ENCODE measurements around the gene SNX27. TPM values are rescaled to one million over a fixed set of nuclear protein-coding genes. Genes with fewer than 3 reads are reported as not detected.
"Not testable (repeated sequence)": the region's sequence is repeated elsewhere in the genome, so short reads cannot be mapped to it uniquely, and the experiment has no call there.

Gene SNX27
- total RNA-seq, 1 donor from 2014 or later, result 88.1 TPM

DNA sequence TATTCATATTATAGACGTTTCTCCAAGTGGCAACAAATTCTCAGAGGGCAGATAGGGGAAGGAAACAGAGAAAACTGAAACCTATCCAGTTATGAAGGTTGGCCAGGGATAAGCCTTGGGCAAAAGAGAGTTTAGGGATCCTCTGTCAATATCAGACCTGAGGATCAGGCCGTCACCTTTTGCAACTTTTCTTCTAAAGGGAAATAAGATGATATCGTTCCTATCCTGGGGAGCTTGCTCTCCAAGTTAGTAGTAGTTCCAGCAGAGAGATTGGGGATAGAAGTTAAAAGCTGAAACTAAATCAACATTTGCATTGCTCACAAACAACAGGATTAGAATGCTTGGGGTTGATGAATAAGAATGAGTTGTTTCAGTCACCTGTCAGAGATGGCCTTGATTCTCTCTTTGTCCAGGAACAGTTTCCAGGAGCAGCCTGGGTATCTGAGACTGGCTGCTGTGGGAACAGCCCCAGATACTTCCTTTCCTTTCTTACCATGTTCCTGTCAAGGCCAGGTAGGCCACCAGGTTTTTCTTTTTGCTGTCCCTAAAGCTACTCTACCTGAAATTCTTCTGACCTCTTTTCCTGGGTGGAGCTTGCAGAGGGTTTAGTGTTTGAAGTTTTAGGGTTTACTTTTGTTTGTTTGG, 112.0 kb downstream of the SNX27 start:
- no peak for DNase-seq

DNA sequence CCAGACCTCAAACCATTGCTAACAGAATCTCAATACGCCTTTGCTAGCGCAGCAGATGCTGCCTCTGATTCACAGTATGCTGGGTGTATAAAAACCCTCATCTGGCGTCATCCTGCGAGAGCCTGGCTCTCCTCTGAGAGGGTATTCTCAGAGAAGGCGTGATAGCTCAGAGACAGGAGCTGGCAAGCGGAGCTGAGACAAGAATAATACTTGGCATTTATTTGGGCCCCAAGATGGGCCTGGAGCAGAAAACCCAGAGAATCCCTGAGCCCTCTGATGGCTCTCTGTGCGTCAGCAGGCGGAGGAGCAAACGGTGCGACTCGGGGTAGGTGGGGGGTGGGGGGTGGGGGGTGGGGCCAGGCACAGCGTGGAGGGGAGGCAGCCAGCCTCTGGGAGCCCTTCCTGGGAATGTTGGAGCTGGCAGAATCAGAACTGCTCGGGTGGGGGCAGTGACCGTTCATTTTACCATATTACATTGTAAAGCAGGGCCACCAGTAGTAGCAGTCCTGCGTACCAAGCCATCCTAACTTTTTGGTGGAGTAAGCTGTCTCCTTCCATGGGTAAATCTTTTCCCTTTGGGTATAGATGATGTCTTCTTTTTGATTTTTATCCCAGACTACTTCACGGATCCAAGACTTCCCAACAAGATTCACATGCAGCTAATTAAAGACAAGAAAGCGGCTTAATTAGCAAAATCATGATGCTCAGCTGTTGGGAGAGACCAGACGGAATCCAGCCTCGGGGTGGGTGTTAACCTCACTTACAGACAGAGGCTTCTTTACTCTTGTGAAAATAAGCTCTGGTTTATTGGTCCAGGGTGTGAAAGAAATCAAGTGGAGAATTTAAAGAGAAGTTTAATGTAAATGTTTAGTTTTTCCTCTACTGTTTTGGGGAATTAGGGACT, 116.6 kb downstream of the SNX27 start:
- peak; percentile 89 for DNase-seq

DNA sequence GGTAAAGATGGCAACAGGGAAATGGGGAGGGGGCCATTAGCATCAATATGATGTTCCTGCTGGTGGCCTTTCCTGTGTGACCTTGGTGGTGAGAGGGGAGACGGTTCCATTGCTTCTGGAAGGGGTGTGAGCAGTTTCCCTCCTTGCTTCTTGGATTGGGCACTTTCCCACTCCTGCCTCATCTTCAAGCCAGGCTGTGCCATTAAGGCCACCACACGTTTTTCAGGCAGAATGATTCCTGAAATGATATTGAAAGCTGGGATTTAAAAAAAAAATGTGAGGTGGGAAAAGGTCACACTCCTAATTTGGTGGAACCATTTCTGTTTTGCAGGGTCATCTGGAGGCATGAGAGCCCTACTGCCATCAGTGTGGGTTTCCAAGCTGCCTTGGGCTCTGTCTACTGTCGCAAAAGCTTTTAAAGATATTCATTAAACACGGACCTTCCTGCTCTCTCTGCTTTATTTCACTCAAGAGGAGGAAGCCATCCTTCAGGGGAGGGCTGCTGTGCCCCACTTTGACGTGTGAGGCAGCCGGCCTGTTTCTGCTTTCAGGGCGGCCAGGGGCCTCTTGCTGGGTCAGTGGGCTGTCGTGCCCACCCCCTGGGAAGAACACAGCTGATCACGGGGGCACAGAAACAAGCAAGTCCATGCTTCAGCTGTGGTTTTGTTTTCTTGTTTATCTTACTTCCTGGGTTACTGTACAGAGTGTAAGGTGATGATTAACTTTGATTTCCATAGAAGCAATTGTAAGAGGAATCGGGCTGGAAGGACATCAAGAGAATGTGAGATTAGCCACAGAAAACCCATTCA, 117.5 kb downstream of the SNX27 start:
- no peak for DNase-seq

DNA sequence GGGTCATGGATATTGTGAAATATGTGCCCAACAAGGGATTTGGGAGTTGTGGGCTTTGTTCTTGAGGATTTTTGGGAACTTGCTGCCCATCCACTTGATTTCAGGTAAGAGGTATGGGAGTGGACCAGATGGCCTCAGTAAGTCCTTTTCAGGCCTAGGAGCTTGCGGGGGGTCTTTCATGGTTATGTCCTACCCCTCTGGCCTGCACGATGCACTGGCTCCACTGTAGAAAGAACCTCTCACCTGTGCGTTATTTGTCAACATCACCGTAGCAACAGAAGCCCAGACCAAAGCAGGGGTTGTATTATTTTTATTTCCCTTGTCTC, 118.1 kb downstream of the SNX27 start:
- no peak for DNase-seq

DNA sequence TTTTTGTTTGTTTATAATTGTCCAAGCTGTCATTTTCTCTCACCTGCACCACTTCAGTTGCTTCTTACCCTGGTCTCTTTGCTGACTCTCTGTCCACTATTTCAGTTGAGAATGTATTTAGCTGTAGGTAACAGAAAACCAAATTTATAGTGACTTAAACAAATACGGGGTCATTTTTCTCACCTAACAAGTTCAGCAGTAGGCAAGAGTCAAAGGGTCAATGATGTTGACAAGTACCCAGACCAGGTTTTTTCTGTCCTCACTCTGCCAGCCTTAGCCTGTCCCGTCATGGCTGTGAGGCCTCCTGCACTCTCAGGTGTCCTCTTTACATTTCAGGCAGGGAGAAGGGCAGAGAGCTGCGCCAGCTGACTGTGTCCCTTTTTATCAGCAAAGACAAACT, 121.3 kb downstream of the SNX27 start:
- no peak for DNase-seq

DNA sequence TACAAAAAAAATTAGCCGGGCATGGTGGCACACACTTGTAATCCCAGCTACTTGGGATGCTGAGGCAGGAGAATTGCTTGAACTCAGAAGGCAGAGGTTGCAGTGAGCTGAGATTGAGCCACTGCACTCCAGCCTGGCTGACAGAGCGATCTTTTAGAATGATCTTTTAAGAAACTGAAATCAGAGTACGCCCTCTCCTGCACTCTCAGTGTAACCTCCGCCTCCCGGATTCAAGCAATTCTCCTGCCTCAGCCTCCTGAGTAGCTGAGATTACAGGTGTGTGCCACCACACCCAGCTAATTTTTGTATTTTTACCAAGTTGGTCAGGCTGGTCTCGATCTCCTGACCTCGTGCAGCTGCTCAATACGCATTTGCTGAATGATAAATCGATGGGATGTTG, 122.1 kb downstream of the SNX27 start:
- not testable (repeated sequence) for DNase-seq

DNA sequence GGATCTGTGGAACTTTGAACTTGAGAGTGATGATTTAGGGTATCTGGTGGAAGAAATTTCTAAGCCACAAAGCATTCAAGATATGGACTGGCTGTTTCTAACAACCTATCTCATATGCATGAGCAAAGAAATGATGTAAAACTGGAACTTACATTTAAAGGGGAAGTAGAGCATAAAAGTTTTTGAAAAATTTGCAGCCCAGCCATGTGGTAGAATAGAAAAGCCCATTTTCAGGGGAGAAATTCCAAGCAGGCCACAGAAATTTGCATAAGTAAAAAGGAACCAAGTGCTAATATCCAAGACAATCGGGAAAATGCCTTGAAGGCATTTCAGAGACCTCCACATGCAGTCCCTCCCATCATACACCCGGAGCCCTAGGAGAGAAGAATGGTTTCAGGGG, 125.2 kb downstream of the SNX27 start:
- DNase-seq, result no peak

DNA sequence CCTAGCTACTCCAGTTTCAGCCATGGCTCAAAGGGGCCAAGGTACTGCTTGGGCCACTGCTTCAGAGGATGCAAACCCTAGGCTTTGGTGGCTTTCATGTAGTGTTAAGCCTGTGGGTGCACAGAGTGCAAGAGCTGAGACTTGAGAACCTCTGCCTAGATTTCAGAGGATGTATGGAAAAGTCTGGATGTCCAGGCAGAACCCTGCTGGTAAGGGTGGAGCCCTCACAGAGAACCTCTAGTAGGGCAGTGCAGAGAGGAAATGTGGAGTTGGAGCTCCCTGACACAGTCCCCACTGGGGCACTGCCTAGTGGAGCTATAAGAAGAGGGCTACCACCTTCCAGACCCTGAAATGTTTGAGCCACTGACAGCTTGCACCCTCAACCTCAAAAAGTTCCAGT, 125.6 kb downstream of the SNX27 start:
- DNase-seq, result no peak

DNA sequence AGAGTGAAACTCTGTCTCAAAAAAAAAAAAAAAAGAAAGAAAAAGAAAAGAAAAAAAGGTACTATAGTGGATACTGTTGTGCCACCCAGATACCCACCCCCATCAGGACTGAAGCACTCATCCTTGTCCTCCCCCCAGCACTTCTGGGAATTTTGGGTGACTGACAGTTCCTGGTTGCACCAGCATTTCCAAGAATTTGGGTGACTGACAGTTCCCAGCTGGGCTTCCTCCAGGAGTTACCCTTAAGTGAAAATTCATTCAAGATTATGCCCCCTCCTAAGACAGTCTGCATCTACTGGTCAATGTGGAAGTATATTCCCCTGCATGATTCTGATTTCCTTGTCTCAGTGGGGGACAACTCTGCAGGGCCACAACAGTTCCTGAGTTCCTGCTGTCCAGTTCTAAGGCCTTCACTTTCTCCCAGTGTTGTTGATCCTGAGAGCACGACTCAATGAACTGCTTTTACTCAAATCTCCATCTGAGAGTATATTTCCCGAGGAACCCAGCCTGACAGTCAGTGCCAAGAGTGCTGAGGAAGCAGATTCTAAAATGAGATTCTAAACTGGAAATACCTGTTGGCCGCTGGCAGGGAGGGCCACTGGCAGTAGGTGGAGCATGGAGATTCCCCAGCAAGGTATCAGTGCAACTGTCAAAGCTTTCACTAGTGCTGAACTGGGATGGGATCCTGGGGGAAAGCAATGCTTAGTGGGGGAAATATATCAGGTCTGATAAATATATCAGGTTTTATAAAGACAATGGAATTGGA, 127.9 kb downstream of the SNX27 start:
- no peak for DNase-seq

DNA sequence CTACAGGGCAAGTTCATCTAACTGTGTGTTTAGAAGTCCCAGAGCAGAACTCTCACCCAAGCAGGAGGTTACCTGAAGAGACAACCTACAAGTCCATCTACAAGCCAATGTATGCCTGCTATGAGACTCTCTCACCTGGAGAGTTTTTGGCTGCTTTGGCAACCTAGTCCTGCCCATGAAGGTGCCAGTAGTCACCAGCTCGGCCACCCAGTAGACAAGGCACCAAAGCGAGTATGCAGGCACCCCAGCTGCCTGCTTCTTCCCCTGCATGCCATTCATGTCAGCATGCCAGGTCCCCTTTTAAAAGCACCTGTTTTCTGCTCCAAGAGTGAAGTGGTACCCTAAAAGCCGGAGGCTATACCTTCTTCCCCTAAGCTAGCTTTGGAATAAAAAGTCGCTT, 129.7 kb downstream of the SNX27 start:
- no peak for DNase-seq

Small RNA genes within 50 kb of the gene (small RNA-seq; reads per million reads assigned to genes)
- gene RNU6-1062P (not detected), gene RNU6-662P (not detected)

Other genes with a start within 250 kb of the SNX27 start
- 9.2 TPM for gene SELENBP1, start 239.3 kb upstream of the SNX27 start, total RNA-seq
- gene PSMB4, start 212.5 kb upstream of the SNX27 start, total RNA-seq, result 290 TPM
- gene POGZ, start 152.6 kb upstream of the SNX27 start, total RNA-seq, result 37.3 TPM
- 3.1 TPM for gene CGN, start 100.7 kb upstream of the SNX27 start, total RNA-seq
- gene TUFT1, start 71.7 kb upstream of the SNX27 start, total RNA-seq, result 8.4 TPM
- 31.4 TPM for gene CELF3, start 104.8 kb downstream of the SNX27 start, total RNA-seq
- 7.8 TPM for gene RIIAD1, start 109.5 kb downstream of the SNX27 start, total RNA-seq
- 44.6 TPM for gene MRPL9, start 151.4 kb downstream of the SNX27 start, total RNA-seq
- 17.6 TPM for gene TDRKH, start 178.4 kb downstream of the SNX27 start, total RNA-seq
- gene LINGO4, start 193.4 kb downstream of the SNX27 start, total RNA-seq, result not detected
- gene RORC, start 219.8 kb downstream of the SNX27 start, total RNA-seq, result 0.16 TPM
- 0.16 TPM for gene C2CD4D, start 227.8 kb downstream of the SNX27 start, total RNA-seq
- gene THEM5, start 241.7 kb downstream of the SNX27 start, total RNA-seq, result not detected